Activated CD8-positive, alpha-beta memory T cell treated with anti-CD3 and anti-CD28 coated beads for 1 hour (primary cell): ENCODE results near the gene SEC22C.
"Not testable (repeated sequence)": the region's sequence is repeated elsewhere in the genome, so short reads cannot be mapped to it uniquely, and the experiment has no call there.

ENCODE experiments used
- DNase-seq, 2 donors: peaks; one replicate each; pipeline ENCODE4 v3.0.0-alpha.2; 2020; ENCODE audit warnings: low read depth in 1 of 2; ENCODE audit errors: extremely low read depth in 1 of 2

The SEC22C gene

GRCh38 chr3:42582474-42583070 lies 805 bp upstream of the SEC22C start:
- DNase-seq, result no peak

- no peak for DNase-seq
These were observed 413 bp downstream of the SEC22C start for GRCh38 chr3:42581400-42581708.

GRCh38 chr3:42579346-42579745 lies 2.4 kb downstream of the SEC22C start:
- DNase-seq, result not testable (repeated sequence)

GRCh38 chr3:42578054-42578453 lies 3.7 kb downstream of the SEC22C start:
- DNase-seq, result no peak

- DNase-seq, result no peak
These were observed 6.5 kb downstream of the SEC22C start for GRCh38 chr3:42575137-42575741.

GRCh38 chr3:42572278-42572677 lies 9.5 kb downstream of the SEC22C start:
- no peak for DNase-seq

GRCh38 chr3:42569593-42570142 lies 12.1 kb downstream of the SEC22C start:
- DNase-seq, result no peak

- DNase-seq, result no peak
These were observed 19.5 kb downstream of the SEC22C start for GRCh38 chr3:42562047-42562907.

GRCh38 chr3:42557854-42558253 lies 23.9 kb downstream of the SEC22C start:
- no peak for DNase-seq

GRCh38 chr3:42556817-42557216 lies 24.9 kb downstream of the SEC22C start:
- not testable (repeated sequence) for DNase-seq

GRCh38 chr3:42556089-42556632 lies 25.6 kb downstream of the SEC22C start:
- no peak for DNase-seq

- DNase-seq, result no peak
These were observed 28.9 kb downstream of the SEC22C start for GRCh38 chr3:42552830-42553229.

- no peak for DNase-seq
These were observed 31.5 kb downstream of the SEC22C start for GRCh38 chr3:42550250-42550649.

- DNase-seq, result no peak
These were observed 32.6 kb downstream of the SEC22C start for GRCh38 chr3:42549131-42549530.

GRCh38 chr3:42547401-42547945 lies 34.3 kb downstream of the SEC22C start:
- DNase-seq, result peak; percentile 15 to 62

GRCh38 chr3:42546691-42547213 lies 35.0 kb downstream of the SEC22C start:
- DNase-seq, result no peak

- no peak for DNase-seq
These were observed 36.4 kb downstream of the SEC22C start for GRCh38 chr3:42545284-42545900.

- DNase-seq, result no peak
These were observed 37.1 kb downstream of the SEC22C start for GRCh38 chr3:42544492-42545283.

GRCh38 chr3:42541079-42541478 lies 40.7 kb downstream of the SEC22C start:
- DNase-seq, result no peak
